ENCODE results near the gene PDZD2. TPM values are rescaled to one million over a fixed set of nuclear protein-coding genes. Genes with fewer than 3 reads are reported as not detected.

PDZD2 gene
- total RNA-seq, 1 donor from 2014 or later, result 23.3 TPM

GRCh38 chr5:32107291-32107690 is 468.4 kb downstream of the PDZD2 start:
- Mint-ChIP-seq H3K27ac (ENCODE audit: unreplicated experiment) (no peak overlapping the region), H3K4me1 (ENCODE audit: low read depth, unreplicated experiment) (peaks cover 3% of the 10 kb centered on the region), H3K36me3 (ENCODE audit: unreplicated experiment) (peaks cover 4% of the 10 kb centered on the region), H3K4me3 (ENCODE audit: unreplicated experiment) (no peak overlapping the region), H3K9me3 (ENCODE audit: unreplicated experiment) (peaks cover 3% of the 10 kb centered on the region), H3K27me3 (ENCODE audit: unreplicated experiment) (peaks cover 2% of the 10 kb centered on the region)
- DNase-seq, result no peak
- no peak for TF ChIP-seq CTCF (IDR thresholded peaks at IDR 0.05; ENCODE audit: partially characterized antibody, unreplicated experiment)

- Mint-ChIP-seq H3K27me3 (ENCODE audit: unreplicated experiment) (no peaks in the 10 kb centered on the region), H3K27ac (ENCODE audit: unreplicated experiment) (no peak overlapping the region), H3K36me3 (ENCODE audit: unreplicated experiment) (peaks cover 4% of the 10 kb centered on the region), H3K4me1 (ENCODE audit: low read depth, unreplicated experiment) (peaks cover 3% of the 10 kb centered on the region), H3K9me3 (ENCODE audit: unreplicated experiment) (peaks cover 2% of the 10 kb centered on the region), H3K4me3 (ENCODE audit: unreplicated experiment) (no peak overlapping the region)
- no peak for DNase-seq
- TF ChIP-seq CTCF (IDR thresholded peaks at IDR 0.05; ENCODE audit: partially characterized antibody, unreplicated experiment), result no peak
These were observed 469.2 kb downstream of the PDZD2 start for GRCh38 chr5:32108167-32108566.

GRCh38 chr5:32109236-32109635 is 470.3 kb downstream of the PDZD2 start:
- H3K4me3 Mint-ChIP-seq (ENCODE audit: unreplicated experiment), result no peak overlapping the region
- DNase-seq, result no peak
- H3K4me1 Mint-ChIP-seq (ENCODE audit: low read depth, unreplicated experiment), result peaks cover 3% of the 10 kb centered on the region
- H3K27ac Mint-ChIP-seq (ENCODE audit: unreplicated experiment), result no peak overlapping the region
- peaks cover 2% of the 10 kb centered on the region for H3K9me3 Mint-ChIP-seq (ENCODE audit: unreplicated experiment)
- no peak for TF ChIP-seq CTCF (IDR thresholded peaks at IDR 0.05; ENCODE audit: partially characterized antibody, unreplicated experiment)
- peaks cover 4% of the 10 kb centered on the region for H3K36me3 Mint-ChIP-seq (ENCODE audit: unreplicated experiment)
- no peaks in the 10 kb centered on the region for H3K27me3 Mint-ChIP-seq (ENCODE audit: unreplicated experiment)

- Mint-ChIP-seq H3K4me1 (ENCODE audit: low read depth, unreplicated experiment) (peaks cover 3% of the 10 kb centered on the region), H3K9me3 (ENCODE audit: unreplicated experiment) (peaks cover 2% of the 10 kb centered on the region), H3K27ac (ENCODE audit: unreplicated experiment) (no peak overlapping the region), H3K36me3 (ENCODE audit: unreplicated experiment) (peaks cover 4% of the 10 kb centered on the region), H3K4me3 (ENCODE audit: unreplicated experiment) (no peak overlapping the region), H3K27me3 (ENCODE audit: unreplicated experiment) (no peaks in the 10 kb centered on the region)
- DNase-seq, result no peak
- no peak for TF ChIP-seq CTCF (IDR thresholded peaks at IDR 0.05; ENCODE audit: partially characterized antibody, unreplicated experiment)
These were observed 471.3 kb downstream of the PDZD2 start for GRCh38 chr5:32110111-32110696.

- Mint-ChIP-seq H3K4me3 (ENCODE audit: unreplicated experiment) (no peak overlapping the region), H3K36me3 (ENCODE audit: unreplicated experiment) (peaks cover 5% of the 10 kb centered on the region), H3K27ac (ENCODE audit: unreplicated experiment) (no peak overlapping the region), H3K4me1 (ENCODE audit: low read depth, unreplicated experiment) (peaks cover 5% of the 10 kb centered on the region), H3K27me3 (ENCODE audit: unreplicated experiment) (peaks cover 5% of the 10 kb centered on the region), H3K9me3 (ENCODE audit: unreplicated experiment) (no peaks in the 10 kb centered on the region)
- TF ChIP-seq CTCF (IDR thresholded peaks at IDR 0.05; ENCODE audit: partially characterized antibody, unreplicated experiment), result no peak
- no peak for DNase-seq
These were observed 477.1 kb downstream of the PDZD2 start for GRCh38 chr5:32115985-32116384.

Data from glutamatergic neuron (in vitro differentiated cells).